Mesodermal cell (in vitro differentiated cells): ENCODE data around the gene OR56A5.

Source experiments
- H3K27ac ChIP-seq: 2 replicates; pipeline ENCODE4 v1.7.0; 2013; ENCODE audit warnings: mild to moderate bottlenecking, low read depth, low read length, moderate library complexity; ENCODE audit not compliant: severe bottlenecking
- H3K36me3 ChIP-seq: 2 replicates; pipeline ENCODE4 v1.7.1; 2013; ENCODE audit warnings: mild to moderate bottlenecking, low read length, moderate library complexity; ENCODE audit not compliant: control insufficient read depth, insufficient read depth
- H3K4me1 ChIP-seq: one replicate; pipeline ENCODE4 v1.7.1; 2013; ENCODE audit warnings: mild to moderate bottlenecking, low read length; ENCODE audit not compliant: insufficient read depth, control insufficient read depth, poor library complexity, severe bottlenecking
- H3K4me3 ChIP-seq: 2 replicates; pipeline ENCODE4 v1.7.0; 2013; ENCODE audit warnings: low read length, control low read depth, mild to moderate bottlenecking; ENCODE audit not compliant: insufficient read depth, poor library complexity, severe bottlenecking; ENCODE audit errors: extremely low read depth
- H3K9me3 ChIP-seq: 2 replicates; pipeline ENCODE4 v1.7.1; 2013; ENCODE audit warnings: mild to moderate bottlenecking, low read length, moderate library complexity; ENCODE audit not compliant: control insufficient read depth
- WGBS, 2 experiments: methylation state at CpG; one replicate each; pipeline ENCODE4 v1.1.5; 2013; ENCODE audit warnings: missing lambda C conversion rate in 2 of 2; ENCODE audit not compliant: insufficient coverage in 2 of 2; 5-methylcytosine and 5-hydroxymethylcytosine counted together

Gene OR56A5

DNA sequence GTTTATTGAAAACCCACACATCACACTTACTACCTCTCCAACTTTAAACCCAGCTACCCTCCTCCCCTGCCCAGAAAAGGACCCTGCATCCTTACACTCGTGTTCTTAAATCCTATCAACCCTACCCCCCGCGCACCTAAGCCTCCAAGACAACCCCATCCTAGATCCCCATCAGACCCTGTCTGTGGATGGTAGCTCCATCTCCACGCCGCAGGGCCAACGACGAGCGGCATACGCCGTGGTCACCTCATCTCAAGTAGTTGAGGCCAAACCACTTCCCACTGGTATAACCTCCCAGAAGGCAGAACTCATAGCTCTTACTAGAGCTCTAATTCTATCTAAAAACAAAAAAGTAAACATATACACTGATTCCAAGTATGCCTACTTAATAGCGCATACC is 35.6 kb downstream of the OR56A5 start:
- H3K27ac ChIP-seq, result no peak overlapping the region
- WGBS, 2 experiments, result 89 to 96% methylated on average over 7 to 9 of the region's 11 CpGs

GRCh38 chr11:5931061-5931460 is 37.2 kb downstream of the OR56A5 start:
- WGBS, 2 experiments, result 90 to 95% methylated on average over 2 to 8 of the region's 8 CpGs
- Histone ChIP-seq H3K4me1 (no peaks in the 10 kb centered on the region), H3K36me3 (no peaks in the 10 kb centered on the region), H3K4me3 (no peak overlapping the region), H3K27ac (no peak overlapping the region), H3K9me3 (peaks cover 8% of the 10 kb centered on the region)

More for the DNA sequence above, 35.6 kb downstream of the OR56A5 start:
- no peak overlapping the region for H3K4me3 ChIP-seq
- peaks cover 8% of the 10 kb centered on the region for H3K9me3 ChIP-seq
- no peaks in the 10 kb centered on the region for H3K4me1 ChIP-seq
- no peaks in the 10 kb centered on the region for H3K36me3 ChIP-seq

DNA sequence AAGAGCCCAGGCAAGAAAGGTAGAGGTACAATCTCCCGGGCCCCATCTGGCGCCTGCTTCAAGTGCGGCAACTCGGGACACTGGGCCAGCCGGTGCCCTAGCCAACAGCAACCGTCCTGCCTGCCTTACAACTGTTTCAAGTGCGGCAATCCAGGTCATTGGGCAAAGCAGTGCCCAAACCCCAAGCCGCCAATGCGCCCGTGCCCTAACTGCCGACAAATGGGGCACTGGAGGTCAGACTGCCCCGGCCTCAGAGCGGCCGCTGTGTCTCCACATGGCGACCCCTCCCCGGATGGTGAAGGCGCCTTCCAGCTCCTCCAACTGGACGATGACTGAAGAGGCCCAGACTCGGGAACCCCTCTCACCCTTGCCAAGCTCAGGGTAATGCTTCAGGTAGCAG is 37.7 kb downstream of the OR56A5 start:
- no peak overlapping the region for H3K4me3 ChIP-seq
- 87 to 95% methylated on average over 9 to 17 of the region's 19 CpGs for WGBS, 2 experiments
- no peaks in the 10 kb centered on the region for H3K36me3 ChIP-seq
- H3K27ac ChIP-seq, result no peak overlapping the region
- H3K9me3 ChIP-seq, result peaks cover 8% of the 10 kb centered on the region
- no peaks in the 10 kb centered on the region for H3K4me1 ChIP-seq

DNA sequence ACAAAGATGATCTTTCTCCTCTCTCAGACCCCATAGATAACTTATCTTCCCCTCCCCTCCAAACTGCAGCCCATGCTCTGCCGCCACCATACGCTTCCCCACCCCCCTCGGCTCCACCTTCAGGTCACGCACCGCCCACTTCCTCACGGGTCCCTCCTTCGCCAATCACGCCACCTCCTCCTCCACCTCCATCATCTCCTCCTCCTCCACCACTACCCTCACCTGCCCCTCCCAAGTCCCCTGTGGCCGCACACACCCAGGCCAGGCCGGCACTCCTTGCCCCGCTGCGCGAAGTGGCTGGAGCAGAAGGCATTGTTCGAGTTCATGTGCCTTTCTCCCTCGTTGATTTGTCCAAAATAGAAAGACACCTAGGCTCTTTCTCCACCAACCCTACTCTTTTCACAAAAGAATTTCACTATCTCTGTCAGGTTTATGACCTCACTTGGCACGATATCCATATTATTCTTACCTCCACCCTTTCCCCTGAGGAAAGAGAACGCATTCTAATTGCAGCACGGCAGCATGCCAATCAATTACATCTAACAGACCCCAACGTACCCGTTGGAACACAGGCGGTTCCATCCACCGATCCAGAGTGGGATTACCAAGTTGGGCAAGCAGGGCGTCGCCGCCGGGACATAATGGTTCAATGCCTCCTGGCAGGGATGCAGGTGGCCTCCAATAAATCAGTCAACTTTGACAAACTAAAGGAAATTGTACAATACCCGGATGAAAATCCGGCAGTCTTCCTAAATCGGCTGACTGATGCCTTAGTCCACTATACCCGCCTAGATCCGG is 38.5 kb downstream of the OR56A5 start:
- Histone ChIP-seq H3K9me3 (peaks cover 8% of the 10 kb centered on the region), H3K4me1 (no peaks in the 10 kb centered on the region), H3K27ac (no peak overlapping the region), H3K4me3 (no peak overlapping the region), H3K36me3 (no peaks in the 10 kb centered on the region)
- 83 to 91% methylated on average over 27 to 30 of the region's 31 CpGs for WGBS, 2 experiments

GRCh38 chr11:5928811-5929210 is 39.5 kb downstream of the OR56A5 start:
- Histone ChIP-seq H3K36me3 (no peaks in the 10 kb centered on the region), H3K4me1 (no peaks in the 10 kb centered on the region)
- WGBS, 2 experiments, result 85% methylated on average over 14 to 15 of the region's 15 CpGs

DNA sequence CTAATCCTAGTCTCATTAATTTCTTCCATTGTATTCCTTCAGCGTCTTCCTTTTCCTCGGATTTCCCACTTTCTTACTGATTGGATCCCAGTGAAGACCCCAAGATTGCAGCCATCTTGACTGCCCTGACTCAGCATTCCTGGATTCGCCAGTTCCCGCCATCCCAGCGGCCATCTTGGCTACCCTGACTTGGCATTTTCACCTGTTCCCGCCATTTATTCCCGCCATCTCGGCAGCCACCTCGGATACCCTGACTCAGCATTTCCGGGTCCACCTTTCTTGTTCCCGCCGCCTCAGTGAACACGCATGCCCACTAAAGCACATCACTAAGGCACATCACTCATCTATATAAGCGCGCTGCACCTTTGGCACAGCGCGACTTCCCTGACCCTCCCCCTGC is 40.0 kb downstream of the OR56A5 start:
- Histone ChIP-seq H3K4me1 (peaks cover 3% of the 10 kb centered on the region), H3K36me3 (no peaks in the 10 kb centered on the region), H3K27ac (no peak overlapping the region), H3K9me3 (peaks cover 8% of the 10 kb centered on the region), H3K4me3 (no peak overlapping the region)
- 94 to 98% methylated on average over 15 to 17 of the region's 17 CpGs for WGBS, 2 experiments

More at GRCh38 chr11:5928811-5929210, 39.5 kb downstream of the OR56A5 start:
- Histone ChIP-seq H3K9me3 (peaks cover 8% of the 10 kb centered on the region), H3K27ac (no peak overlapping the region), H3K4me3 (no peak overlapping the region)

DNA sequence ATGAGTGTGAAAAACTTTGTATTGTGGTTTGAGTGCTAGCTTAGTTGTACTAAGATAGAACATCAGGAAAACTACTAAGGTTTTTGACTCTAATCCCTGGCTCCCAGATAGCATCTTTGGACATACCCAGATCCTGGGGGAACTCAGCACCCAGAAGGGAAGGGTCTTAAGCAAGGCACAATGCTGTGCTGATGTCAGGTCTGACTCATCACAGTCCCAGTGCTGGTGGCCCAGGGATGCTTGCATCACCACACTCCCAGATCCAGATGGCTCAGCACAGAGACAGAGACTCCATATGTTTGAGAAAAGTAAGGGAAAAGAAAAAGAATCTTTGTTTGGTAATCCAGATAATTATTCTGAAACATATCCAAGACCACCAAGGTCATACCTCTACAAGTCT is 44.5 kb downstream of the OR56A5 start:
- Histone ChIP-seq H3K27ac (no peak overlapping the region), H3K9me3 (peaks cover 4% of the 10 kb centered on the region), H3K36me3 (no peaks in the 10 kb centered on the region), H3K4me1 (peaks cover 3% of the 10 kb centered on the region), H3K4me3 (no peak overlapping the region)

DNA sequence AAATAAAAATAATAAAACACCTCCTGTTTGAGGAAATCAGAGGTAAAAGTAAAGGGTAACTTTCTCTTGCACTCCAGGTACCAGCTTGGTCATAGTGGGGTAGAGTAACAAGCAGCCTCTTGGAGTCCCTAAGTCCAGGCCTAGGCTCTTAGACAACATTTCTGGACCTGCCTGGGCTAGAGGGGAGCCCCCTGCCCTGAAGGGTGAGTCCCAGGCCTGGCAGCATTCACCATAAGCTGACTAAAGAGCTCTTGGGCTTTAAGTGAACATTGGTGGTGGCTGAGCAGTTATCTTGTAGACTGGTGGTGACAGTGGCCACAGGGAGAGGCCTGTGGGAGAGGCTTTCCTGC is 44.9 kb downstream of the OR56A5 start:
- no peak overlapping the region for H3K27ac ChIP-seq
- H3K4me3 ChIP-seq, result no peak overlapping the region
- H3K9me3 ChIP-seq, result peaks cover 3% of the 10 kb centered on the region
- H3K4me1 ChIP-seq, result peaks cover 3% of the 10 kb centered on the region
- no peaks in the 10 kb centered on the region for H3K36me3 ChIP-seq

DNA sequence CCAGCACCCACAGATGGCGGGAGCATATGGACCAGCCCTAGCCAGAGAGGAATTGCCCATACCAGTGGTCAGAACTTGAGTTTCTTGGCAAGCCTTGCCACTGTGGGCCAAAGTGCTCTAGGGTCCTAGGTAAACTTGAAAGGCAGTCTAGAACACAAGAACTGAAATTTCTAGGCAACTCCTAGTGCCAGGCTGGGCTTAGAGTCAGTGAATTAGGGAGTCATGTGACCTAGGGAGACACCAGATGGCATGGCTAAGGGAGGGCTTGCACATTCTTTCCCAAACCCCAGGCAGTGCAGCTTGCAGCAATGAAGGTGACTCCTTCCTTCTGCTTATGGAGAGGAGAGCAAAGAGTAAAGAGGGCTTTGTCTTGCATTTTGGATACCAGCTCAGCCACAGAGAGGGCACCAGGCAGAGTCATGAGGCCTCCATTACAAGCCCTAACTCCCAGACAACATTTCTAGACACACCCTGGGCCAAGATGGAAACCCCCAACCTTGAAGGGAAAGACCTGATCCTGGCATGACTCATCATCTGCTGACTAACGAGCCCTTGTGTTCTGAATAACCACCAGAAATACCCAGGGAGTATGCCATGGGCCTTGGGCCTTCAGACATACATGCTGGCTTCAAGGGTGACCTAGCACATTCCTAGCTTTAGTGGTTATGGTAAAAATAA is 45.4 kb downstream of the OR56A5 start:
- no peak overlapping the region for H3K4me3 ChIP-seq
- WGBS, 2 experiments, result 82 to 95% methylated on average over 2 of the region's 2 CpGs
- H3K36me3 ChIP-seq, result no peaks in the 10 kb centered on the region
- peaks cover 3% of the 10 kb centered on the region for H3K4me1 ChIP-seq
- no peak overlapping the region for H3K27ac ChIP-seq
- H3K9me3 ChIP-seq, result no peaks in the 10 kb centered on the region
